DND-41 (cell line): ENCODE measurements around the gene SNRNP48.

Experiments
- CTCF ChIP-seq: IDR thresholded peaks from 2 replicates; pipeline ENCODE4 v1.5.1; 2012; ENCODE audit warnings: borderline replicate concordance, low read length, moderate library complexity, mild to moderate bottlenecking; ENCODE audit not compliant: poor library complexity, severe bottlenecking; ENCODE audit errors: extremely low read depth
- EZH2 ChIP-seq: IDR thresholded peaks from 3 replicates; pipeline ENCODE4 v1.6.1; 2012; ENCODE audit warnings: borderline replicate concordance, low read depth, mild to moderate bottlenecking, moderate library complexity, low read length, inconsistent platforms; ENCODE audit not compliant: severe bottlenecking

GRCh38 chr6:7636151-7636550 is 46.2 kb downstream of the SNRNP48 start:
- TF ChIP-seq EZH2 (no peak), CTCF (no peak)
